GM23338 (cell line): ENCODE measurements around the gene TMEM239.

Experiments
- JUNB ChIP-seq: IDR thresholded peaks from one replicate; pipeline ENCODE4 v1.6.1; 2016; ENCODE audit warnings: antibody characterized with exemption; ENCODE audit not compliant: unreplicated experiment
- POLR2AphosphoS5 ChIP-seq: IDR thresholded peaks from 2 replicates; pipeline ENCODE4 v1.6.1; 2016; ENCODE audit warnings: antibody characterized with exemption, low read depth
- TF ChIP-seq, protein P1 (sequence below), 2 experiments: fragments of 200-600 bp in 1 of 2; sonication (generic) in 1 of 2; conservative IDR thresholded peaks; 2 replicates each; pipeline versions ENCODE4 v1.5.1 to v1.6.1; 2016 to 2017; ENCODE audit warnings: antibody characterized with exemption in 2 of 2, low read depth in 2 of 2, mild to moderate bottlenecking in 2 of 2, moderate library complexity in 1 of 2

DNA sequence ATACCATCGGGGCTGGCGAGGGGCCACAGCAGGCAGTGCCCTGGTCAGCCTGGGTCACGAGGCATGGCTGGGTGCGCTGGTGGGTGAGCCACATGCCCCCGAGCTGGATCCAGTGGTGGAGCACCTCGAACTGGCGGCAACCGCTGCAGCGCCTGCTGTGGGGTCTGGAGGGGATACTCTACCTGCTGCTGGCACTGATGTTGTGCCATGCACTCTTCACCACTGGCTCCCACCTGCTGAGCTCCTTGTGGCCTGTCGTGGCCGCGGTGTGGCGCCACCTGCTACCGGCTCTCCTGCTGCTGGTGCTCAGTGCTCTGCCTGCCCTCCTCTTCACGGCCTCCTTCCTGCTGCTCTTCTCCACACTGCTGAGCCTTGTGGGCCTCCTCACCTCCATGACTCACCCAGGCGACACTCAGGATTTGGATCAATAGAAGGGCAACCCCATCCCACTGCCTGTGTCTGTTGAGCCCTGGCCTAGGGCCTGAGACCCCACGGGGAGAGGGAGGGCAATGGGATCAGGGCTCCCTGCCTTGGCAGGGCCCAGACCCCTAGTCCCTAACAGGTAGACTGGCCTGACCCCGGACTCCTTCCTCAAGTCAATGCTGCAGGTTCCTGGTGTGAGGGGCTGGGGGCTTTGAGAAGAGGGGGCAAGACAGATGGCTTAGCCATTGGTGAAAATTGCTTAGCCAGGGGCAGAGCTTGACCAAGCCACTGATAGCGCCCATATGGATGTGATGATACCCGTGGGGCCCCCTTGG is 598 bp downstream of the TMEM239 start:
- TF ChIP-seq, protein P1, sequence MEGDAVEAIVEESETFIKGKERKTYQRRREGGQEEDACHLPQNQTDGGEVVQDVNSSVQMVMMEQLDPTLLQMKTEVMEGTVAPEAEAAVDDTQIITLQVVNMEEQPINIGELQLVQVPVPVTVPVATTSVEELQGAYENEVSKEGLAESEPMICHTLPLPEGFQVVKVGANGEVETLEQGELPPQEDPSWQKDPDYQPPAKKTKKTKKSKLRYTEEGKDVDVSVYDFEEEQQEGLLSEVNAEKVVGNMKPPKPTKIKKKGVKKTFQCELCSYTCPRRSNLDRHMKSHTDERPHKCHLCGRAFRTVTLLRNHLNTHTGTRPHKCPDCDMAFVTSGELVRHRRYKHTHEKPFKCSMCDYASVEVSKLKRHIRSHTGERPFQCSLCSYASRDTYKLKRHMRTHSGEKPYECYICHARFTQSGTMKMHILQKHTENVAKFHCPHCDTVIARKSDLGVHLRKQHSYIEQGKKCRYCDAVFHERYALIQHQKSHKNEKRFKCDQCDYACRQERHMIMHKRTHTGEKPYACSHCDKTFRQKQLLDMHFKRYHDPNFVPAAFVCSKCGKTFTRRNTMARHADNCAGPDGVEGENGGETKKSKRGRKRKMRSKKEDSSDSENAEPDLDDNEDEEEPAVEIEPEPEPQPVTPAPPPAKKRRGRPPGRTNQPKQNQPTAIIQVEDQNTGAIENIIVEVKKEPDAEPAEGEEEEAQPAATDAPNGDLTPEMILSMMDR (conservative IDR thresholded peaks at IDR 0.05; ENCODE audit: low read depth in 2 of 2): peak; percentile 46 to 80
- TF ChIP-seq POLR2AphosphoS5 (no peak), JUNB (no peak)
